Panc1 (cell line): ENCODE measurements around the gene MOB3A.

Experiments used
- CTCF ChIP-seq: fragments of 450-650 bp; IDR thresholded peaks from 2 replicates; pipeline ENCODE4 v1.5.1; 2017; ENCODE audit warnings: mild to moderate bottlenecking
- REST ChIP-seq, 2 experiments: IDR thresholded peaks; 2 replicates each; pipeline ENCODE4 v1.6.1; 2011 to 2012; ENCODE audit warnings: low read depth in 2 of 2, control low read depth in 1 of 2, low read length in 1 of 2, mild to moderate bottlenecking in 1 of 2, moderate library complexity in 1 of 2; ENCODE audit not compliant: insufficient read depth in 1 of 2
- TCF7L2 ChIP-seq: IDR thresholded peaks from 2 replicates; pipeline ENCODE4 v1.6.1; 2011; ENCODE audit warnings: mild to moderate bottlenecking, low read depth, low read length, inconsistent platforms

GRCh38 chr19:2089001-2089711 lies 7.0 kb downstream of the MOB3A start:
- TF ChIP-seq TCF7L2 (no peak), CTCF (no peak), REST (IDR thresholded peaks at IDR 0.05; ENCODE audit: insufficient read depth in 1 of 2, low read depth in 2 of 2, low read length in 1 of 2) (no peak)
